DMS114 treated with DMSO at 0.1 percent for 48 hours (cell line): ENCODE results near the gene ATF4.

Experiments used
- DNase-seq: peaks from one replicate; lab custom pipeline; 2025; ENCODE audit not compliant: unreplicated experiment; lab: John Stamatoyannopoulos, UW

The ATF4 gene

DNA sequence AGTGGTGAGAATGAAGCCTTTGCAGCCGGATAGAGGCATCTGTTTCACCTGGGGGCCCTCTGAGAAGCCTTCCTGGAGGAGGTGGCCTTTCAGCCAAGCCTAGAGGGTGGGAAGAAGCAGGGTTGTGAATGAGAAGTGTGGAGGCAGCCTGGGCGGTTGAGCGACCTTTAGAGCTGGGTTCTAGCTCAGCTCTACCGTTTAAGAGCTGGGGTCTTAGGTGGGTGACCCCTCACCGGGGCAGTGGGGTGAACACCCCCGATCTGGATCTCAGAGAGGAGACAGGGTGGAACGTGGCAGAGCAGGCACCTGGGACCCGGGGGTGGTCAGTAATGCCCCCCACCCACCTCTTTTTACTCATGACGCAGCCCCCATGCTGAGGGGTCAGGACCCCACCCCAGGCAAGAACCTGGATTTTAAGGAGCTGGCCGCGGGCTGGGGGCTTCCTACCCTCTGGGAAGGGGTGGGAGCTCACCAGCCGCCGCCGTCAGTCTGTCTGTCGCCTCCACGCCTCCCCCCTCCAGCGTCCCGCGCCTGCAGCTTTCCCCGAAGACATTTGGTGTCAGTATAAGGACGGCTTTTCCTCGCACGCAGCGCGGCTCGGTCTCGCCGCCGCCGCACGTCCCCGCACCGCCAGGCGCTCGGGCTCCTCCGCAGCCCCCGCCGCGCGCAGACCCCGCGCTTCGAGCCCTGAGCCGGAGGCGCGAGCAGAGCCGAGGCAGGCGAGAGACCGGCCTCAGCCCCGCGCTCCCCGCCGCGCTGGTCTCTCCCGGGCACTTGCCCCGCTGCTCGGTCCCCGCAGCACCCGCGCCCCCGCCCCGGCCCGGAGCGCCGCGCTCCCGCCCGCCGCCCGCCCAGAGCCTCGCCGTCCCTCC lies 36.8 kb downstream of the ATF4 start:
- no peak for DNase-seq

DNA sequence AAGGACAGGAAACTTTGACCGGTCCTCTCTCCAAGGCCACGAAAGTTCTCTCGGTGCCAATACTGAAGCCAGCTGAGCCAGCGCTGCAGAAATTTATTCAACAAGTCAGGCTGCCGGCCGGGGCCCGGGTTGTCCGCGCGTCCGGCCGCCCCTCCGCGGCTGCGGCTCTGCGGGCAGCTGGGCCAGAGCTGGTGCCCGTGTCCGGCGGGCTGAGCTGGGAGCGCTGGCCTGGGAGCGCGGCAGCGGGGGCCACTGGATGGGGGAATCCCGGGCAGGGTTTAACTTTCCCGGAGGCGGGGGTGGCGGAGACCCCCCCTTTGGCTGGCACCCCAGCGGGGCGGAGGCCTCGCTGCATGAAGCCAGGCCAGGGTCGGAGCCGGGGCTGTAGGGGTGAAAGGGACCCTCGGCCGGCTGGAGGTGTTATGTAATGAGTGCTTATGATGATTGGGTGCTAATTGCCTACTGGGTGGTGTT lies 37.9 kb downstream of the ATF4 start:
- DNase-seq = no peak

DNA sequence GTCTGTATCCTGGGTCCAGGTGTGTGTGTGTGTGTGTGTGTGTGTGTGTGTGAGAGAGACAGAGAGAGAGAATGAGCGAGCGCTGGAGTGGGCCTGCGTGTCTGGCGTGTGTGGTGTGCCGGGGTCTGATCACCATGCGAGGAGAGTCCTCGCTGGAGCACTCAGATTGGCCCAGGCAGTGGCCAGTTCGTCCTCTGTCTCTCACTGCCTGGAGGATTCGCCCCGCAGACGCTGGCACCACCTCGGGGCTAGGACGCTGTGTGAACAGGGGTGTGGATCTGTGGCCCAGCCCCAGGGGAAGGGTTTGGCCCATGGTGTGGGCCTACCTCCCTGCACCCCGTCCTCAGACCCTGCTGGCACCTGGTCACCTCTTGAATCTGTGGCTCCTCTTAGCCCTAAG lies 38.6 kb downstream of the ATF4 start:
- no peak for DNase-seq

- DNase-seq = no peak
Observed at GRCh38 chr22:39559456-39560105, 39.2 kb downstream of the ATF4 start.

GRCh38 chr22:39560127-39560526 lies 39.8 kb downstream of the ATF4 start:
- DNase-seq = no peak

DNA sequence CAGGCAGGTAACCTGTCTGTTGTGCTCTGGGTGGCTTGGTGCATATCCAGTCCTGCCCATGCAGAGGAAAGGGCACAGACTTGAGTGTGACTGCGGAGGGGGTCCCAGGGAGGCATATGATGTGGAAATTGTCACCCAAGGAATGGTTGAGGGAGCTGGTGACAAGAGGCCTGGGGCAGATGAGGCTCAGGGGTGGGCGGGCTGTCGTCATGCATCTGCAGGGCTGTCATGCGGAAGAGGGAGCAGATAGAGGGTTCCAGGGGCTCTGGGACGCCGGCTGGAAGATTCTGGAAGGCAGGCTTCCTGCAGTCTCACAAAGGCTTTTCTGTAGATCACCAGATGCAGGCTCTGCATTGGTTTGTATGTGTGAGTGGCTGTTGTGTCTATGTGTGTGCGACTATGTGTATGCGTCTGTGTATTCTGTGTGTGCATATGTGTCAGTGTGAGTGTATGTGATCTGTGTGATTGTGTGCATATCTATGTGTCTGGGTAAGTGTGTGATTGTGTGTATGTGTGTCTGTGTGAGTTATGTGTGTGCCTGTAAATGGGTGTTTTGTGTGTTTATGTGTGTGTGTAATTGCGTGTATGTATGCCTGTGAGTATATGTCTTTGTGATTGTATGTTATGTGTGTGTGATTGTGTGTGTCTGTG lies 42.6 kb downstream of the ATF4 start:
- DNase-seq = no peak

DNA sequence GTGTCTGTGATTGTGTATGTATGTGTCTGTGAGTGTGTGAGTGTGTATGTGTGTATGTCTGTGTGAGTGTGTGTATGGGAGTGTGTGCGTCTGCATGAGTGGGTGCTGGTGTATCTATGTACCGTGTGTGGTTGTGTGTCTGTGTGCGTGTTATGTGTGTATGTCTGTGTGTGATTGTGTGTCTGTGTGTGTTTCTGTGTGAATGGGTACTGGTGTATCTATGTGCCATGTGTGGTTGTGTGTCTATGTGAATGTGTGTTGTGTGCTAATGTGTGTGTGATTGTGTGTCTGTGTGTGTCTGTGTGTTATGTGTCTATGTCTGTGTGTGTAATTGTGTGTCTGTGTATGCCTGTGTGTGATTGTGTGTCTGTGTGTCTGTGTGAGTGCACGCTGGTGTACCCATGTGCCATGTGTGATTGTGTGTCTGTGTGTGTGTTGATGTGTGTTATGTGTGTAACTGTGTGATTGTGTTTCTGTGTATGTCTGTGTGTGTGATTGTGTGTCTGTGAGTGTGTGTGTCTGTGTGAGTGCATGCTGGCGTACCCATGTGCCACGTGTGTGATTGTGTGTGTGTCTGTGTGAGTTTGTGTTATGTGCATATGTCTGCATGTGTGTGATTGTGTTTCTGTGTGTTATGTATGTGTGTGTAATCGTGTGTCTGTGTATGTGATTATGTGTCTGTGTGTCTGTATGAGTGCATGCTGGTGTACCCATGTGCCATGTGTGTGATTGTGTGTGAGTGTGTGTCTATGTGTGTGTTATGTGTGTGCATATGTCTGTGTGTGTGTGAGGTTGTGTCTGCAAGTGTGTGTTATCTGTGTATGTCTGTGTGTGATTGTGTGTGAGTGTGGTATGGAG lies 43.4 kb downstream of the ATF4 start:
- DNase-seq = no peak

DNA sequence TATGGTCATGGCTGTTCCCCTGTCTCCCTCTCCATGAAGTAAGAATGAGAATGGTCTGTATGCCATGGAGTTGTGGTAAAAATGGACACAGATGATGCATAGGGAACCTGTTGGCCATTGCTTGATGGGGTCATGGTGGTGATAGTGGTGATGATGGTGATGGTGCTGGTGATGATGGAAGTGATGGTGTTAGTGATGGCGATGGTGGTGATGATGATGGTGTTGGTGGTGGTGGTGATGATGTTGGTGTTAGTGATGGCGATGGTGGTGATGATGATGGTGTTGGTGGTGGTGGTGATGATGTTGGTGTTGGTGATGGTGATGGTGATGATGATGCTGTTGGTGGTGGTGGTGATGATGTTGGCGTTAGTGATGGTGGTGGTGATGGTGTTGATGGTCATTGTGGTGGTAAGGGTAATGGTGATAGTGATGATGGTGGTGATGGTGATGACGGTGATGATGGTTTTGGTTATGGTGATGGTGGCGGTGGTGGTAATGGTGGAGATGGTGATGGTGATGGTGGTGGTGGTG lies 45.1 kb downstream of the ATF4 start:
- DNase-seq = no peak

- DNase-seq = no peak
Observed at GRCh38 chr22:39567135-39567946, 47.0 kb downstream of the ATF4 start.

DNA sequence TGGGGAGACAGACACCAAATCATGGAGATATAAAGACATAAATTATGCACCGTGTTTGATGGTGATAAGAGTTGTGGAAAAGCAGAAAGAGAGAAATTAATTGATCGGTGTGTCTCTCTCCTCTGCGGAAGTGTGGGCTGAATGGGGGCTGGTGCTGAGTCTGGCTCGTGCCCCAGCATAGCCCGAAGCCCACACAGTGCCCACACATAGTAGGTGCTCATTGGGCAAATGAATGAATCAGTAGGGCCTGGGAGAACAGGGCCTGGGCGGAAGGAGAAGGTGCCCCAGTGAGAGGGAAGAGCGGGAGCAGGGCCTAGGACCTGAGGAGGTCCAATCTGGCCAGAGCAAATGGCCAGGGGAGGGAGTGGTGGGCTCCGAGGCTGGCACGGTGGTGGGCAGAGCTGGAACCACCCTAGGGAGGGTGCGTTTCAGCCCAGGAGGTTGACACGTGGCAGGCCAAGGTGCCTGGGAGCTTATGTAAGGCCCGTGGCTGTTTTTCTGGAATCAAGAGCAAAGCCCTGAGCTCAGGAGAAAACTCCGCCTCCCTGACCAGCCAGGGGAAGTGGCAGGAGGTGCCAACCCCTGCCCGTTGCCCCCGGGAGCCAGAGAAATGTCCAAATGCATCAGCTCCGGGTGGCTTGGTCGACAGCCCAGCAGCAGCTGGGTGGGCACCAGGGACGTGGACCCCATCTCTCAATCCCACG lies 48.1 kb downstream of the ATF4 start:
- DNase-seq = no peak

GRCh38 chr22:39569066-39569465 lies 48.7 kb downstream of the ATF4 start:
- DNase-seq = no peak

DNA sequence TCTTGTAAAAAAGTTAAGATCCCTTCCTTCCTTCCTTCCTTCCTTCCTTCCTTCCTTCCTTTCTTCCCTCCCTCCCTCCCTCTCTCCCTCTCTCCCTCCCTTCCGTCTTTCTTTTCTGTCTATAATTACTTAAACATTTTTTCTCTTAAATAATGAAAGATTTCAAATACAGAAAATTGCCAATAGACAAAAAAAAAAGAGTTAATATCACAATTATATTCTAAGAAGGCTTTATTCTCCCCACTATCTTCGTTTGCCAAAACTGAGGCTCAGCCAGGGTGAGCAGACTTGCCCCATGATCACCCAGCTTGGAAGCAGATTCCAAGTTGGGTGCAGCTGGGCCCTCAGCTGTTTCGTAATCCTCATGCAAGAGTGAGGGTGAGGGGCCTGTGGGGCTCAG lies 49.9 kb downstream of the ATF4 start:
- no peak for DNase-seq

- DNase-seq = no peak
Observed at GRCh38 chr22:39570665-39571064, 50.3 kb downstream of the ATF4 start, which contains the start of gene CACNA1I. Gene CACNA1I, plus strand, starts transcription at chr22:39570753. Its CDS starts 0 bp downstream, at chr22:39570753.

- DNase-seq = no peak
Observed at GRCh38 chr22:39571538-39571937, 51.2 kb downstream of the ATF4 start.
